ENCODE data around the gene NTN1. TPM values are rescaled to one million over a fixed set of nuclear protein-coding genes. Genes with fewer than 3 reads are reported as not detected.
"Not testable (repeated sequence)": the region's sequence is repeated elsewhere in the genome, so short reads cannot be mapped to it uniquely, and the experiment has no call there.

NTN1 gene
- polyA plus RNA-seq, 3 donors = 3.3 to 12.0 (median 7.9) TPM

- DNase-seq (ENCODE audit: extremely low read depth in 1 of 11, low read depth in 9 of 11, low spot score in 4 of 11) = no peak
Measured at GRCh38 chr17:9071016-9071415, 49.7 kb downstream of the NTN1 start.

GRCh38 chr17:9071811-9072498 is 50.6 kb downstream of the NTN1 start:
- DNase-seq (ENCODE audit: extremely low read depth in 1 of 11, low read depth in 9 of 11, low spot score in 4 of 11) = no peak

- DNase-seq (ENCODE audit: extremely low read depth in 1 of 11, low read depth in 9 of 11, low spot score in 4 of 11) = no peak
Measured at GRCh38 chr17:9072696-9073339, 51.5 kb downstream of the NTN1 start.

- DNase-seq (ENCODE audit: extremely low read depth in 1 of 11, low read depth in 9 of 11, low spot score in 4 of 11) = no peak
Measured at GRCh38 chr17:9074131-9074530, 52.8 kb downstream of the NTN1 start.

GRCh38 chr17:9079461-9080103 is 58.3 kb downstream of the NTN1 start:
- DNase-seq (ENCODE audit: extremely low read depth in 1 of 11, low read depth in 9 of 11, low spot score in 4 of 11) = no peak

- no peak for DNase-seq (ENCODE audit: extremely low read depth in 1 of 11, low read depth in 9 of 11, low spot score in 4 of 11)
Measured at GRCh38 chr17:9080296-9080914, 59.1 kb downstream of the NTN1 start.

GRCh38 chr17:9080983-9081382 is 59.7 kb downstream of the NTN1 start:
- no peak for DNase-seq (ENCODE audit: extremely low read depth in 1 of 11, low read depth in 9 of 11, low spot score in 4 of 11)

GRCh38 chr17:9086577-9086976 is 65.3 kb downstream of the NTN1 start:
- DNase-seq (ENCODE audit: extremely low read depth in 1 of 11, low read depth in 9 of 11, low spot score in 4 of 11) = no peak

- no peak for DNase-seq (ENCODE audit: extremely low read depth in 1 of 11, low read depth in 9 of 11, low spot score in 4 of 11)
Measured at GRCh38 chr17:9087921-9088320, 66.6 kb downstream of the NTN1 start.

- no peak for DNase-seq (ENCODE audit: extremely low read depth in 1 of 11, low read depth in 9 of 11, low spot score in 4 of 11)
Measured at GRCh38 chr17:9090641-9091096, 69.4 kb downstream of the NTN1 start.

GRCh38 chr17:9094193-9094592 is 72.9 kb downstream of the NTN1 start:
- no peak for DNase-seq (ENCODE audit: extremely low read depth in 1 of 11, low read depth in 9 of 11, low spot score in 4 of 11)

- no peak for DNase-seq (ENCODE audit: extremely low read depth in 1 of 11, low read depth in 9 of 11, low spot score in 4 of 11)
Measured at GRCh38 chr17:9095390-9095789, 74.1 kb downstream of the NTN1 start.

- no peak for DNase-seq (ENCODE audit: extremely low read depth in 1 of 11, low read depth in 9 of 11, low spot score in 4 of 11)
Measured at GRCh38 chr17:9098242-9098825, 77.0 kb downstream of the NTN1 start.

- no peak for DNase-seq (ENCODE audit: extremely low read depth in 1 of 11, low read depth in 9 of 11, low spot score in 4 of 11)
Measured at GRCh38 chr17:9101356-9101755, 80.0 kb downstream of the NTN1 start.

- not testable (repeated sequence) for DNase-seq (ENCODE audit: extremely low read depth in 1 of 11, low read depth in 9 of 11, low spot score in 4 of 11)
Measured at GRCh38 chr17:9103193-9103592, 81.9 kb downstream of the NTN1 start.

GRCh38 chr17:9104370-9105041 is 83.2 kb downstream of the NTN1 start:
- no peak for DNase-seq (ENCODE audit: extremely low read depth in 1 of 11, low read depth in 9 of 11, low spot score in 4 of 11)

GRCh38 chr17:9105068-9105868 is 84.0 kb downstream of the NTN1 start:
- no peak for DNase-seq (ENCODE audit: extremely low read depth in 1 of 11, low read depth in 9 of 11, low spot score in 4 of 11)

GRCh38 chr17:9106278-9106677 is 85.0 kb downstream of the NTN1 start:
- DNase-seq (ENCODE audit: extremely low read depth in 1 of 11, low read depth in 9 of 11, low spot score in 4 of 11) = not testable (repeated sequence)

Measured in renal cortex interstitium (tissue), 11 donors.